ENCODE measurements around the gene GTF2IRD1. TPM values are rescaled to one million over a fixed set of nuclear protein-coding genes. Genes with fewer than 3 reads are reported as not detected.

The GTF2IRD1 gene
- polyA plus RNA-seq, 3 donors: not detected

- Mint-ChIP-seq H3K27me3 (ENCODE audit: low read depth in 3 of 3) (no peaks in the 10 kb centered on the region), H3K4me1 (no peaks in the 10 kb centered on the region), H3K4me3 (no peak overlapping the region), H3K27ac (no peak overlapping the region), H3K36me3 (no peaks in the 10 kb centered on the region), H3K9me3 (peaks cover 0 to 9% (median 0%) of the 10 kb centered on the region in 7 donors)
- Histone ChIP-seq H2AFZ (ENCODE audit: insufficient read depth, low read depth, low read length, poor library complexity, severe bottlenecking) (no peak overlapping the region), H3K9me3 (replicated peaks in 1 of 2; ENCODE audit: control insufficient read depth in 1 of 2, insufficient read depth in 1 of 2, low read length in 2 of 2) (no peaks in the 10 kb centered on the region), H3K4me2 (replicated peaks; ENCODE audit: extremely low read depth, low read length, poor library complexity, severe bottlenecking) (no peak overlapping the region), H3K4me3 (replicated peaks in 1 of 3; ENCODE audit: low read depth in 2 of 3, low read length in 3 of 3) (no peak overlapping the region), H3K36me3 (replicated peaks in 1 of 2; ENCODE audit: control insufficient read depth in 1 of 2, insufficient read depth in 2 of 2, low read length in 2 of 2) (no peaks in the 10 kb centered on the region), H3K9ac (ENCODE audit: insufficient read depth, low read length, poor library complexity, severe bottlenecking) (no peak overlapping the region), H4K20me1 (ENCODE audit: insufficient read depth, low read length) (no peaks in the 10 kb centered on the region), H3K79me2 (ENCODE audit: insufficient read depth, low read length) (no peaks in the 10 kb centered on the region), H3K27ac (ENCODE audit: low read depth in 1 of 2, low read length in 2 of 2) (no peak overlapping the region), H3K27me3 (ENCODE audit: control insufficient read depth in 2 of 2, insufficient read depth in 2 of 2, low read length in 2 of 2) (no peaks in the 10 kb centered on the region), H3K4me1 (ENCODE audit: control insufficient read depth in 1 of 2, insufficient read depth in 2 of 2, low read length in 2 of 2) (no peaks in the 10 kb centered on the region)
- WGBS (ENCODE audit: insufficient coverage): 83% methylated on average over 6 of the region's 9 CpGs
- no peak for DNase-seq
- no peak for TF ChIP-seq CTCF (IDR thresholded peaks at IDR 0.05)
- intact Hi-C loops (cut with micrococcal nuclease): no loop called here
Observed at GRCh38 chr7:74499835-74500388, 46.2 kb downstream of the GTF2IRD1 start.

- intact Hi-C loops (cut with micrococcal nuclease): no loop called here
- no peaks in the 10 kb centered on the region for H3K27me3 ChIP-seq (ENCODE audit: control insufficient read depth in 2 of 2, insufficient read depth in 2 of 2, low read length in 2 of 2)
- no peak overlapping the region for H3K27ac ChIP-seq (ENCODE audit: low read depth in 1 of 2, low read length in 2 of 2)
- H3K4me3 ChIP-seq (replicated peaks in 1 of 3; ENCODE audit: low read depth in 2 of 3, low read length in 3 of 3): no peak overlapping the region
- H3K4me3 Mint-ChIP-seq: no peak overlapping the region
- no peaks in the 10 kb centered on the region for H4K20me1 ChIP-seq (ENCODE audit: insufficient read depth, low read length)
- peaks cover 0 to 4% (median 0%) of the 10 kb centered on the region in 7 donors for H3K9me3 Mint-ChIP-seq
- no peaks in the 10 kb centered on the region for H3K9me3 ChIP-seq (replicated peaks in 1 of 2; ENCODE audit: control insufficient read depth in 1 of 2, insufficient read depth in 1 of 2, low read length in 2 of 2)
- no peak overlapping the region for H2AFZ ChIP-seq (ENCODE audit: insufficient read depth, low read depth, low read length, poor library complexity, severe bottlenecking)
- TF ChIP-seq CTCF (IDR thresholded peaks at IDR 0.05): no peak
- DNase-seq: no peak
- no peak overlapping the region for H3K9ac ChIP-seq (ENCODE audit: insufficient read depth, low read length, poor library complexity, severe bottlenecking)
- H3K27me3 Mint-ChIP-seq (ENCODE audit: low read depth in 3 of 3): no peaks in the 10 kb centered on the region
- H3K4me1 ChIP-seq (ENCODE audit: control insufficient read depth in 1 of 2, insufficient read depth in 2 of 2, low read length in 2 of 2): no peaks in the 10 kb centered on the region
- no peaks in the 10 kb centered on the region for H3K36me3 ChIP-seq (replicated peaks in 1 of 2; ENCODE audit: control insufficient read depth in 1 of 2, insufficient read depth in 2 of 2, low read length in 2 of 2)
- H3K27ac Mint-ChIP-seq: peak overlapping the region in 1 of 7 donors; percentile 28
- H3K4me2 ChIP-seq (replicated peaks; ENCODE audit: extremely low read depth, low read length, poor library complexity, severe bottlenecking): no peak overlapping the region
- WGBS (ENCODE audit: insufficient coverage): 89% methylated on average over 8 of the region's 10 CpGs
- no peaks in the 10 kb centered on the region for H3K79me2 ChIP-seq (ENCODE audit: insufficient read depth, low read length)
- H3K4me1 Mint-ChIP-seq: no peaks in the 10 kb centered on the region
- H3K36me3 Mint-ChIP-seq: no peaks in the 10 kb centered on the region
Observed at GRCh38 chr7:74501298-74501697, 47.6 kb downstream of the GTF2IRD1 start.

All from CD14-positive monocyte (primary cell).